Measurements from ENCODE around the gene RASAL1.

RASAL1 gene

GRCh38 chr12:113169697-113170096, 34.1 kb upstream of the RASAL1 start:
- TF ChIP-seq CTCF (IDR thresholded peaks at IDR 0.05; ENCODE audit: low read depth, low read length) = no peak
- H3K4me3 ChIP-seq (ENCODE audit: low read depth, low read length) = no peak overlapping the region

- no peak for TF ChIP-seq CTCF (IDR thresholded peaks at IDR 0.05; ENCODE audit: low read depth, low read length)
- no peak overlapping the region for H3K4me3 ChIP-seq (ENCODE audit: low read depth, low read length)
Measured at GRCh38 chr12:113167868-113168267, 32.3 kb upstream of the RASAL1 start.

- TF ChIP-seq CTCF (IDR thresholded peaks at IDR 0.05; ENCODE audit: low read depth, low read length) = no peak
- no peak overlapping the region for H3K4me3 ChIP-seq (ENCODE audit: low read depth, low read length)
Measured at GRCh38 chr12:113165521-113166450, 30.2 kb upstream of the RASAL1 start.

- H3K4me3 ChIP-seq (ENCODE audit: low read depth, low read length) = no peak overlapping the region
- no peak for TF ChIP-seq CTCF (IDR thresholded peaks at IDR 0.05; ENCODE audit: low read depth, low read length)
Measured at GRCh38 chr12:113164014-113164413, 28.5 kb upstream of the RASAL1 start.

GRCh38 chr12:113163030-113163360, 27.4 kb upstream of the RASAL1 start:
- no peak overlapping the region for H3K4me3 ChIP-seq (ENCODE audit: low read depth, low read length)
- no peak for TF ChIP-seq CTCF (IDR thresholded peaks at IDR 0.05; ENCODE audit: low read depth, low read length)

GRCh38 chr12:113162102-113163029, 26.8 kb upstream of the RASAL1 start:
- no peak overlapping the region for H3K4me3 ChIP-seq (ENCODE audit: low read depth, low read length)

More at GRCh38 chr12:113162102-113163029, 26.8 kb upstream of the RASAL1 start:
- no peak for TF ChIP-seq CTCF (IDR thresholded peaks at IDR 0.05; ENCODE audit: low read depth, low read length)

Data from WI38 (cell line).